NCI-H1694 (cell line): Measurements from ENCODE around the gene DLG1.

ENCODE experiments used
- DNase-seq: peaks from one replicate; lab custom pipeline; 2025; lab: John Stamatoyannopoulos, UW

Gene DLG1

DNA sequence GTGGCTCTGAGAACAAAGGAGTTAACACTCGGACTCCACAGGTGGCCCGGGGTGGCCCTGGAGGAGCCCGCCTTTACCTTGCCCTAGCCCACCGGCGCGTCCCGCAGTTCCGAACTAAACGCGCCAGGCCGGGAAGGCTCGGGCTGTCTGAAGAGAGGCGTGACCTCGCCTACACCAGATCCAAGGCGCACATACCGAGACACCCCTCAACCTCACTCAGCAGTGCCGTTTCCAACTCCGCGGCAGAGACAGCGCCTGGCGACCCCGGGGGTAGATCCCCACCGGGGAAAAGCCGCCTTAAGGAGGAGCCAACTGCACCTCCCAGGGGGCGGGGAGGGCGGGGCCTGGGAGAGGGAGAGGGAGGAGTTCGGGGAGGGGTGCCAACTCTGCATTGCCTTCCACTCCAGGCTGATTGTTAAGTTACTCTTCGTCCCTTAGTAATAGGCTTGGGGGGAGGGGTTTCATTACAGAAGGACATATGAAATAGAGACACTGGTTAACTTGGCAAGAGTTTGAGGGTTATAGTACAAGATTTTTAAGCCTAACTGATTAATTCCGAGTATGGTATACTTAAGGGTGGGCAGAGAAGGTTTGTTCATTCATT lies at the start of gene DLG1:
DLG1 (minus strand) TSS at position 272 of the 604 bp plus-strand sequence. CDS start 1,408 bp downstream, outside the sequence.
- peak; percentile 87 for DNase-seq

DNA sequence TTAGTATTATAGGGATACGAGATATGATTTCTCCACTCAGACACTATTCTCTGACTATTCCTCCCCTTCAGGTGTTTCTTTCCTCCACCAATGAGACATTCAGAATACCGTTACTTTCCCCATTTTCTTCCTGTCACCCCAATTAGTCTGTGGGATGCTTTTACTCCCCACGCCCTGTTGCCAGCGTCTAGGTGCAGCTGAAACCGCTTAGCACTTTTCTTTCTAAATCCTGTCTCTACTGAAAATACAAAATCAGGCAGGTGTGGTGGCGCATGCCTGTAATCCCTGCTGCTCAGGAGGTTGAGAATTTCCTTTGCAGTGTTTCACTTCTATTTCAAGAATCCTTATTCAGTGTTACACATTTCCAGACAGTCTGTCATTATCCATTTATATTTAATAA lies 49.6 kb upstream of the DLG1 start:
- no peak for DNase-seq

DNA sequence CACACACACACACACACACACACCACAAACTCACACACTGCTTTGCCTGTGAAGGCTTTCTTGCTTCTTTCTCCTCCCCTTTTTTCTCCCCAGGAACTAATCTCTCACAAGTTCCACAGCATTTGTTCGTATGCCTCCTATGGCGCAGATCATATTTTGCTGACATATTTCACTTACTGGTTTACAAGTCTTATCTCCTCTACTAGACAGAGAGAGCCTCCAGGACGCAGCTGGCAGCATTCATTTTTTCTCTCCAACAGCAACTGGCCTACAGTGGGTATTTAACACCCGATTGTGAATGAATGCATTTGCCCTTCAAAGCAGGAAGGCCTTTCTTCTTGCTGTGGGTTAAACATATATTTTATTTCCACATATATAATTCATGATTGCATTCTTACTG lies 47.0 kb upstream of the DLG1 start:
- no peak for DNase-seq

- DNase-seq, result no peak
Observed at GRCh38 chr3:197344582-197345318, 46.3 kb upstream of the DLG1 start.

DNA sequence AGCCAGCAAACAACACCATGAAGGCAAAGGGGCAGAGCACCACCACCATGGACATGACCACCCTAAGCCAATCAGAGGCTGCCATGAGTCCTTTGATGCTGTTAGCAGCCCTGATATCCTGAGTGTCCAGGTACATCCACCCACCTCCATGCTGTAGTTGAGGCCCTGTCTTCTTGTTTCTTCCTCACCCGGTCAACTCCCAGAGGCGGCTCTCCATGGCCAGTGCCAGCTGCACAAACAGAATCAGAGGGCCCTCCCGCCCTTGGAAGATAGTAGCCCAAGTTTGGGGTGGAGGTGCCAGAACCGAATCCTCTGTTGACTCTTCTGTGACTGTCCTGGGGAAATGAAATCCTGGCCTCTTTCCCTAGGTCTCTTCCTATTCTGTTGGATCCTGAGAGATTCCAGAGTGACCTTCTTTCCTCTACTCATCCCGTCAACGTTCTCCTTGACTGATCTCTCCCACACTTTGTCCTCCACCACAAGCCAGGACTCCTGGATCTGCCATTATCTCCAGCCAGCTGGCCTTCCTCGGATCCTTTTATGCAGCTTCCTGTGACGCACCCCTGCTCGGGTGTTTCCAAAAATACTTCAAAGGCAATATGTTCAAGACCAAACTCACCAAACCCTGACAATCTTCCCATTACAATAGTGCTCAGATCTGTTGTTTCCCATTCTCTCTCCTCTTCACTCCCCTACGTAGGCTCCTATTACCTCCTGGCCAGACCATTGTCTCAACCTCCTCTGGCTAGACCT lies 45.4 kb upstream of the DLG1 start:
- DNase-seq, result no peak

DNA sequence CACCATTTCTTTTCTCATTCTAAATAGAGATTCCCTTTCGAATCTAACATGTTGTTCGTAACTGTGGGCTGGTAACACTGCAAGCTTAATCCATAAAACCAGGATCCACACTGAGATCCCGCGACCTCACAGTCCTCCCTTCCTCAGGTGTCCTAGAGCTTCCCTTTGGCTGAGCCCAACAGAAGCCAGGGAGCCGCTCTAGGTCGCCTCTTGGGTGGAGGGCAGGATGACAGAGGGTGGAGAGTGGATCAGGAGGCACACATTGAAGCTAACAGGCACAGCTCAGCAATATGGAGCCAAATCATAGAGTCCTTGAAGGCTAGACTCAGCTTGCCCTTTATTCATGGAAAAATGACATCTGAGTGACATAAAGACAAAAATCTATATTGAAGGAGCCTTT lies 44.7 kb upstream of the DLG1 start:
- no peak for DNase-seq

- no peak for DNase-seq
Observed at GRCh38 chr3:197340521-197340871, 42.1 kb upstream of the DLG1 start.

DNA sequence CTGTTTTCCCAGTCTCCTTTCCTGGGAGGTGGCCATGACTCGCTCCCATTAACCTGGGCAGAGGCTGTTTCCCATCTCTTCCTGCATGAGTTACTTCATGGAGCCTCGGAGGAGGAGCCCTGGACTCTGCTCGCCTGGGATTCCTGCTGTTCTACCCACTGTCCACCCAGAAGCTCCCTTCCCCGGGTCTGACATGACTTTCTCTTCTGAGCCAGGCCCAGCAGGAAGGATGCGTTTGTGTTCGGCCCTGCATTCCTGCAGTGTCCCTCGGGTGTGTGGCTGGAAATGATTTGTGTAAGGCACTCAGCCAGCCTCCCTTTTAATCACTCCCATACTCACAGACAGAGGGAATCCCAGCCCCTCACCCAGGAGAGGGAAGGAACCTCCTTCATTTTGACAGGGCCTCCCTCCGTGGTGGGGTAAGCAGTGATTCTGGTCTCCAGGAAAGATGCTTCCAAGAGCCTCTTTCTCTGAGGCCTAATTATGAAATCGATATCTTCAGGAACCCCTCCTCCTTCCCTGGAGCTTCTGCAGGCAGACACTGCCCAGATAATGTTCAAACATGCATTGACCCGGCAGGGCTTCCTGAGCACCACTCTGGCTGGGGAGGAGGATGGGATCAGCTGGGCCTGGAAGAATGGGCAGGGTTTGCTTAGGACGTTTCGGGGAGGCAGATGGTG lies 41.6 kb upstream of the DLG1 start:
- no peak for DNase-seq

GRCh38 chr3:197338586-197338985 lies 40.2 kb upstream of the DLG1 start:
- no peak for DNase-seq

GRCh38 chr3:197337656-197338055 lies 39.2 kb upstream of the DLG1 start:
- DNase-seq, result no peak

- no peak for DNase-seq
Observed at GRCh38 chr3:197337214-197337613, 38.8 kb upstream of the DLG1 start.

DNA sequence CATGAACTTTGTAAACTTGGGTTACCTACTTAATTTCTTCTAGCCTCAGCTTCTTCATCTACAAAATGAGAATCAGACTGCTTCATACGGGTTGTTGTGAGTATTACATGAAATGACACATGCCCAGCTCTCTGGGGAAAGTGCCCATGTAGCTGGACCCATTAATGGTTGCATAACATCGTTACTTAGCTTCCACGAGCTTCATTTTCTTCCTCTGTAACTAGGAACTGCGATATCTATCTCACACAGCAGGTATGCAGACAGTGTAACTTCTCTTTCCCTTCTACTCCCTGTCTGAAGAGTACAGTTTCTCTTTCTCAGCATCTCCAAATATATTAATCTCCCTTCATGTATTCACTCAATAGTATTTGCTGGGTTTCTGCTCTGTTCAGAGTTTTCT lies 37.9 kb upstream of the DLG1 start:
- DNase-seq, result no peak

DNA sequence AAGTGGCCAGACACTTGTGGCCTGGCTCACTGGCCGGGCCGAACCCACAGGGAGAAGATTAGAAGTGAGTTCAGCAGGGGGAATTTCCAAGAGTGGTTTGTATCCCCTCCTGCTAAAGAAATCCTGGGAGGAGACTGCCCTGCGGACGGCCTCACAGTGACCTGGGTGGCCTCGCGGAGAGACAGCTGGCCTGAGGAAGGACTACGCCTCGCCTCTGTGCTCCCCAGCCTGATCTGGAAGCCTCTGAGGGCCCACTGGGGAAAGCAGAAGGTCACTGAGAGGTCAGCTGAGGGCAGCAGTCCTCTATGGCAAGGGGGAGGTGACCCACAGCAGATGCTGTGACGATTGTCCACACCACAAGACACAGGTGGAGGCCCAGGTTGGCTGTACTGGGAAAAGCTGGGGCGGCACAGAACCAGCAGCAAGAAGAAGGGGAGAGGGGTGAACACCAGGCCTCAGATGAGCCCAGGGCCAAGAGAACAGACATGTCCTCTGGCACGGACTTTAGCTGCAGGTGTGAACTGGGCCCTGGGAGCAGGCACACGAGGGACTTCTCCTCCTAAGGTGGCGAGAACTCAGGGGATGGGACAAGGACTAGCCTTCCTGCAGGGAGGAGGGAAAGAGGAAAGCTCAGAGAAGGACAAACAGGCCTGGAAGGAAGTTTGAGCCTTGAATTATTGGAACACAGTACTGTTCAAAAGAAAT lies 37.2 kb upstream of the DLG1 start:
- no peak for DNase-seq

- DNase-seq, result no peak
Observed at GRCh38 chr3:197333901-197334639, 35.7 kb upstream of the DLG1 start.

DNA sequence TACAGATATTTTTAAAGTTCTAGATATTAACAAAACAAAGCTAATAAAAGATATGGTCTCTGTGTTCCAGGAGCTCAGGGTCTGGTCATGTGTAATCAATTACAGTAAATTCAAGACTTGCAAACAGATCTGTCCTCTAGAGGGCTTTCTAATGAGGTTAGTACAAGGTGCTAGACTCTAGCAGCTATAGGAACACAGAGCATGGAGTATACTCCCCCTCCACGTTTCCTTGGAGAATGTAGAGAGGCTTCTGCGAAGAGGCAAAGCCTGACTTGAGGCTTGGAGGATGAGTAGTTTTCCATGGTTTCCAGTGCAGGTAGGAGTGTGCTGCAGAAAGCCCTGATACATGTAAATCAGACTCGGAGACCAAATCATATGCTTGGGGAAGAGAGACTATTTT lies 32.7 kb upstream of the DLG1 start:
- DNase-seq, result no peak

GRCh38 chr3:197329382-197329781 lies 31.0 kb upstream of the DLG1 start:
- DNase-seq, result no peak

GRCh38 chr3:197328198-197328597 lies 29.8 kb upstream of the DLG1 start:
- no peak for DNase-seq

- no peak for DNase-seq
Observed at GRCh38 chr3:197327701-197328100, 29.3 kb upstream of the DLG1 start.

GRCh38 chr3:197325773-197326172 lies 27.4 kb upstream of the DLG1 start:
- DNase-seq, result no peak

DNA sequence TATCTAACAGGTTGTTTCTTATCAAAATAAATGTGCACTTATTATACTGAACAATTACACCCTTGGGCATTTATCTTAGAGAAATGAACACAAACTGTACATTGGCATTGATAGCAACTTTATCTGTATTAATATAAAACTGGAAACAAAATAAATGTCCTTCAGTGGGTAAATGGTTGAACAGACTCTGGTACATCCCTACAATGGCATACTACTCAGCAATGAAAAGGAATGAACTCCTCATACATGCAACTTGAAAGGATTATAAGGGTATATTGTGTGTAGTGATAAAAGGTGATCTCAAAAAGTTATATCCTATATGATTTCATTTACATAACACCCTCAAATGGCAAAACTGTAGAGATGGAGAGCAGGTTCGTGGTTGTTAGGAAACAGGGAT lies 23.7 kb upstream of the DLG1 start:
- DNase-seq, result no peak

GRCh38 chr3:197320582-197320981 lies 22.2 kb upstream of the DLG1 start:
- DNase-seq, result no peak
